Choroid plexus epithelial cell (primary cell): Measurements from ENCODE around the gene POC1A.

Experiments used
- DNase-seq: peaks from one replicate; pipeline ENCODE4 v3.0.0-alpha.2; 2010; ENCODE audit warnings: low read depth
- H3K4me3 ChIP-seq: 2 replicates; pipeline ENCODE4 v1.5.1; 2011; ENCODE audit warnings: low read depth, mild to moderate bottlenecking, control low read depth, low read length, moderate library complexity
- CTCF ChIP-seq: conservative IDR thresholded peaks from 2 replicates; pipeline ENCODE4 v1.5.1; 2011; ENCODE audit warnings: low read depth, mild to moderate bottlenecking, control low read depth, inconsistent platforms, low read length, moderate library complexity

POC1A gene

GRCh38 chr3:52140769-52141168 lies 13.5 kb downstream of the POC1A start:
- no peak for TF ChIP-seq CTCF
- no peak overlapping the region for H3K4me3 ChIP-seq
- no peak for DNase-seq

GRCh38 chr3:52140000-52140399 lies 14.2 kb downstream of the POC1A start:
- TF ChIP-seq CTCF: no peak

GRCh38 chr3:52137311-52137710 lies 16.9 kb downstream of the POC1A start:
- no peak for TF ChIP-seq CTCF
- H3K4me3 ChIP-seq: no peak overlapping the region
- DNase-seq: no peak

More at GRCh38 chr3:52140000-52140399, 14.2 kb downstream of the POC1A start:
- DNase-seq: no peak
- H3K4me3 ChIP-seq: no peak overlapping the region

GRCh38 chr3:52136513-52136912 lies 17.7 kb downstream of the POC1A start:
- no peak for TF ChIP-seq CTCF
- no peak for DNase-seq
- no peak overlapping the region for H3K4me3 ChIP-seq

GRCh38 chr3:52135332-52135731 lies 18.9 kb downstream of the POC1A start:
- no peak overlapping the region for H3K4me3 ChIP-seq
- no peak for DNase-seq
- TF ChIP-seq CTCF: no peak

- H3K4me3 ChIP-seq: no peak overlapping the region
- no peak for TF ChIP-seq CTCF
- DNase-seq: no peak
These were observed 19.5 kb downstream of the POC1A start for GRCh38 chr3:52134761-52135160.

- no peak overlapping the region for H3K4me3 ChIP-seq
- no peak for TF ChIP-seq CTCF
- DNase-seq: no peak
These were observed 21.3 kb downstream of the POC1A start for GRCh38 chr3:52132930-52133329.
